Activated T-cell treated with anti-CD3 and anti-CD28 coated beads, Interleukin-2, amount 50 U/mL, for 4 hours (primary cell): ENCODE measurements around the gene ANO4. TPM values are rescaled to one million over a fixed set of nuclear protein-coding genes. Genes with fewer than 3 reads are reported as not detected.
"Not testable (repeated sequence)": the region's sequence is repeated elsewhere in the genome, so short reads cannot be mapped to it uniquely, and the experiment has no call there.

Source experiments
- ATAC-seq, 2 donors: fragments of 200-7000 bp; cut with Tn5 transposase; one replicate each; pipeline ENCODE4 v1.10.0; 2021
- DNase-seq: peaks from one replicate; pipeline ENCODE4 v3.0.0-alpha.2; 2020
- H3K27me3 Mint-ChIP-seq: one replicate; pipeline ENCODE4 v1.8.0; 2021; ENCODE audit warnings: low read depth, mixed read lengths
- H3K36me3 Mint-ChIP-seq: one replicate; pipeline ENCODE4 v1.8.0; 2022; ENCODE audit warnings: mixed read lengths; ENCODE audit not compliant: insufficient read depth
- H3K4me1 Mint-ChIP-seq: one replicate; pipeline ENCODE4 v1.8.0; 2021; ENCODE audit warnings: low read depth, mixed read lengths
- H3K4me3 Mint-ChIP-seq: one replicate; pipeline ENCODE4 v1.8.0; 2021; ENCODE audit warnings: mild to moderate bottlenecking, moderate library complexity, mixed read lengths
- H3K9me3 Mint-ChIP-seq: one replicate; pipeline ENCODE4 v1.8.0; 2021; ENCODE audit warnings: mixed read lengths
- total RNA-seq, 3 donors: library from RNA; stranded (reverse); gene quantifications; one replicate each; pipeline ENCODE4 v1.2.1, GENCODE V29; 2021

ANO4 gene
- total RNA-seq, 3 donors from 2014 or later = not detected

DNA sequence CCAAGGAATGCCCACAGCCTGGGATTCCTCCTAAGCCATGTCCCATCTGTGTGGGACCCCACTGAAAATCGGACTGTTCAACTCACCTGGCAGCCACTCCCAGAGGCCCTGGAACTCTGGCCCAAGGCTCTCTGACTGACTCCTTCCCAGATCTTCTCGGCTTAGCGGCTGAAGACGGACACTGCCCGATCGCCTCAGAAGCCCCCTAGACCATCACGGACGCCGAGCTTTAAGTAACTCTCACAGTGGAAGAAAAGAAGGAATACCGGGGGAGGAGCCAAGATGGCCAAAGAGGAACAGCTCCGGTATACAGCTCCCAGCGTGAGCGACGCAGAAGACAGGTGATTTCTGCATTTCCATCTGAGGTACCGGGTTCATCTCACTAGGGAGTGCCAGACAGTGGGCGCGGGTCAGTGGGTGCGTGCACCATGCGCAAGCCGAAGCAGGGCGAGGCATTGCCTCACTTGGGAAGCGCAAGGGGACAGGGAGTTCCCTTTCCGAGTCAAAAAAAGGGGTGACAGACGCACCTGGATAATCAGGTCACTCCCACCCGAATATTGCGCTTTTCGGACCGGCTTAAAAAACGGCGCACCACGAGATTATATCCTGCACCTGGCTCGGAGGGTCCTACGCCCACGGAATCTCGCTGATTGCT lies 351.3 kb downstream of the ANO4 start:
- not testable (repeated sequence) for H3K4me3 Mint-ChIP-seq, ATAC-seq, H3K9me3 Mint-ChIP-seq

DNA sequence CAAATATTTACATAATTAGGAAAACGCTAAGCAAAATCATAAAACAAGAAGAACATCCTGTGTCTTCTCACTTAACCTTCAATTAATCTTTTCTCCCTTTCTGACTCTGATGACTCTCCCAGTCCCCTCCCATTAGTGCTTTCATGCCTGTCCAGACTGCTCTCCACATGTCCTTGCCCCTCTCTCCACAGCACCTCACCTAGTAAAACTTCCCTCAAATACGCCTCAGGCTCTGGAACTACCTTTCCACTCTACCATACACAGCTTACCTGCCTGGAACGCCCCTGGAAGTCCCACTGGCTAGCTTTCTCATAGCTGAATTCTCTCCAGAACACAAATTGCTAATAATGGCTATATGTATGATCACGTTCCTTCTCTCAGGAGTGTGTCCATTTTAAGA lies 370.7 kb downstream of the ANO4 start:
- Mint-ChIP-seq H3K36me3 (no peaks in the 10 kb centered on the region), H3K4me1 (no peaks in the 10 kb centered on the region), H3K9me3 (no peaks in the 10 kb centered on the region), H3K4me3 (no peak overlapping the region), H3K27me3 (peaks cover 3% of the 10 kb centered on the region)
- DNase-seq = no peak
- ATAC-seq = no peak

More for the DNA sequence above, 351.3 kb downstream of the ANO4 start:
- H3K4me1 Mint-ChIP-seq, DNase-seq, H3K27me3 Mint-ChIP-seq, H3K36me3 Mint-ChIP-seq: not testable (repeated sequence)

DNA sequence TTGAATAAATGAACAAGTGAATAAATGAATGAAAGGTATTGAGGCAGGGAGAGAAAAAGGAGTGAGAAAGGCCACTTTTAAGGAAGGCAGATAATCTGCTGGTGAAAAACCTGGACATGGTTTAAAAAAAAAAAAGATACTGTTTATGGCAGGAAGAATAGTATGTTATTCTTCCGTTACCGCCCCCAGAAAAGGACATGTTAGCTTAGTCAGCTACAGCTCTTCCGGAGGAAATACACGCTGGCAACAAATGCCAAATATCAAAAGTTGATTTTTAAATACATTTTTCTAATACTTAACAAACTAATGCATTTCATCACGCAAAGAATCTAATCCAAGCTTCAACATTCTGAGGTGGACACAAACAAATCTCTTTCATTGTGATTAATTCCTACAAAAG lies 372.3 kb downstream of the ANO4 start:
- DNase-seq (no peak), ATAC-seq (no peak)
- Mint-ChIP-seq H3K27me3 (peaks cover 3% of the 10 kb centered on the region), H3K9me3 (no peaks in the 10 kb centered on the region), H3K36me3 (no peaks in the 10 kb centered on the region), H3K4me3 (no peak overlapping the region), H3K4me1 (no peaks in the 10 kb centered on the region)

DNA sequence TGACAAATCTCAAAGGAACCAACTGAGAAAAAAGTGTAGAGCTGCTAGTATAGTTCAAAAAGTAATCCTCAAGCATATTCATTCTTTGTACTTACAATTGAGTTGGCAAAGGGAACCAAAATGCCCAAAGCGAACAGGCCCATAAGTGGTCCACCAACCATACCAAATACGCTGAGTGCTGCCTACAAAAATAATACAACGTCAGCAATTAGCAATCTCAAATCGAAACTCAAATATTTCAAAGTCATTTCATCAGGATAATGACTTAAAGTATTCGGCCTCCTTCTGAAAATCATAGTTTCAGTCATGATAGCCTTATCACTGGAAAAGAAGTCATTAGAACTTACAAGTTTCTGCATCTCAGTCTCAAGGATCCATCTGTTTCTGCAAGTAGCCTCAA lies 373.4 kb downstream of the ANO4 start:
- peaks cover 3% of the 10 kb centered on the region for H3K27me3 Mint-ChIP-seq
- H3K9me3 Mint-ChIP-seq = no peaks in the 10 kb centered on the region
- no peak overlapping the region for H3K4me3 Mint-ChIP-seq
- no peak for ATAC-seq
- H3K36me3 Mint-ChIP-seq = no peaks in the 10 kb centered on the region
- no peaks in the 10 kb centered on the region for H3K4me1 Mint-ChIP-seq
- DNase-seq = no peak

DNA sequence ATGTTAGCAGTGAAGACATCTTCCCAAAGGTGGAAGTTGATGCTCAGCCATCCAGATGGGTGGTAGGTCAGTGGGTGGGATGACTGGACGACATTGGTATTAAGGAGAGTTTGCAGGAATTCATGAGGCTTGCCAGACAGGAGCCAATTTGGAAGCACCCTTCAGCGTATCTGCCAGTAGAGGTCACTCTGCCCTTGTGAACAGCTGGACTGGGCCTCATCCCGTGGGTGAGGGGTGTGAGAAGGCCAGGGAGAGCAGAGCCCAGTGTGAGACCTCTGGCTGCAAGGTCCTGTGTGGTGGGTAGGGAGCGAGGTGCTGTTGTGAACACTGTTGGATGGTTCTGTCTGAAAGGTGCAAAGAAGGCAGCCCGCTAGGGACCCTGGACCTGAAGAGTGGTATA lies 377.7 kb downstream of the ANO4 start:
- Mint-ChIP-seq H3K36me3 (no peaks in the 10 kb centered on the region), H3K4me3 (no peak overlapping the region), H3K4me1 (no peaks in the 10 kb centered on the region), H3K27me3 (peaks cover 3% of the 10 kb centered on the region), H3K9me3 (peaks cover 6% of the 10 kb centered on the region)
- ATAC-seq (no peak), DNase-seq (no peak)

DNA sequence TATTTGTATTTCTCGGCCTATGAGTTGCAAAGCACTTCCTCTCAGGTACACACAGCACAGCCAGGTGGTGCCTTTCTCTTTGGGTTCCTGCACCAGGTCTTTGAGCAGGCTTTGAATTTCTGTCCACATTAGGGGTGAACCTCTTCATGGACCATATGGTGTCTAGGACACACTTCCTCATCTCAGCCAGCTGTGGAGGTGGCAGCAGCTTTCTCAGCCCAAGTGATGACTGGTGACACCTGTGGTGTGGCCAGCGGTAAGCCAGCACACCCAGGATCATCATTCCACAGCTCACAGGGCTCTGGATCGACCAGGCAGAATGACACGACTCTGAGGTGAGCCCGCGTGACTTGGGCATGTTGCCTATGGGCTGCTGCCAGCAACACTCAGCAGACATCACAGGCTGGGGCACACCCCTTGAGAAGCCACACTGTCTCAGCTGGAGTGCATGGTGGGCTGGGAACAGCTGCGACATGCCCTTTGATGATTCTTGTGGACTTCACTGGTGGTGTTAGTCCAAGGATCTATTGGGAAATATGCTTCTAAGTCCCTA lies 378.7 kb downstream of the ANO4 start:
- Mint-ChIP-seq H3K27me3 (peaks cover 3% of the 10 kb centered on the region), H3K4me1 (no peaks in the 10 kb centered on the region), H3K36me3 (no peaks in the 10 kb centered on the region), H3K9me3 (peaks cover 6% of the 10 kb centered on the region), H3K4me3 (no peak overlapping the region)
- DNase-seq (no peak), ATAC-seq (no peak)

DNA sequence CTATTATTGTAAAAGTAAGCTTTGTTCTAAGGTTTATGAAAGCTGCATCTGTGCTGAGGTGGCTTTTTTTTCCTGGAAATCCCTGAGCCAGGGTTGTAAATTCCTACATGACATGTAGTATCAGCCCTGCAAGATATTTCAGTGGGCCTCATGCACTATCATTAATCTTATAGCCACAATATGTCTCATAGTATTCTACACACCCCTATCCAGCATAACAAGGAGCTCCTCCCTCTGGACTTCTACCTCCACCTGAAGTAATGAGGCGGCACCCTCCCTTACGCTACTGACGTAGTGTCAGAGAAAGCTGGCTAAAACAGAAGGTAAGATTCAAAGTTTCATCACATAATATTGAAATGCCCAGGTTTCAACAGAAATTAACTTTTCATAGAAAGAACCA lies 380.0 kb downstream of the ANO4 start:
- H3K36me3 Mint-ChIP-seq = no peaks in the 10 kb centered on the region
- ATAC-seq (no peak), DNase-seq (no peak)

More for the DNA sequence above, 380.0 kb downstream of the ANO4 start:
- Mint-ChIP-seq H3K4me1 (no peaks in the 10 kb centered on the region), H3K9me3 (peaks cover 6% of the 10 kb centered on the region), H3K27me3 (peaks cover 3% of the 10 kb centered on the region), H3K4me3 (no peak overlapping the region)

Other genes starting within 250 kb of the ANO4 start
- not detected for gene GAS2L3, start 221.1 kb upstream of the ANO4 start, total RNA-seq